GM18907 (cell line): Measurements from ENCODE around the gene KDM5B.
"Not testable (repeated sequence)": the region's sequence is repeated elsewhere in the genome, so short reads cannot be mapped to it uniquely, and the experiment has no call there.

ENCODE experiments used
- ATAC-seq: cut with Tn5 transposase; IDR thresholded peaks from one replicate; pipeline ENCODE4 v1.9.1; 2021; ENCODE audit warnings: mild to moderate bottlenecking, moderate library complexity; ENCODE audit not compliant: unreplicated experiment

KDM5B gene

GRCh38 chr1:202794051-202794740, 14.0 kb downstream of the KDM5B start:
- ATAC-seq: no peak

GRCh38 chr1:202791077-202791747, 17.0 kb downstream of the KDM5B start:
- ATAC-seq: no peak

DNA sequence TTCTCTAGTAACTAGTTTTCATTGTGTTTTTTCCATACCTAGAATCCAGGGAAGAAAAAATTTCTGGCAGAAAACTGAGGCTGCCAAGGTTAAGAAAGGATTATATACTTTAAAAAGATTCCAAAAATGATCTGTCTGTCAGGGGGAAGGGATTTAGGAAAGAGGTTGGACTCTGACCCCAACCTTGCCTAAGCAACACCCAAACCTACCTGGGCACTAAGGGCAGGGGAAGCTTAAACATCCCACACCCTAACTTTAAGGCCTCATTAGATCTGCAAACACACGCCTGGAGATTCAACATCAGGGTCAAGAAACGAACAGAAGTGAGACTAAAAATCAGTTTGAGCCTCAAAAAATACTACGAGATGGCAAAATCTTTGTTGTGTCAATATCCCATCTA, 19.4 kb downstream of the KDM5B start:
- no peak for ATAC-seq

DNA sequence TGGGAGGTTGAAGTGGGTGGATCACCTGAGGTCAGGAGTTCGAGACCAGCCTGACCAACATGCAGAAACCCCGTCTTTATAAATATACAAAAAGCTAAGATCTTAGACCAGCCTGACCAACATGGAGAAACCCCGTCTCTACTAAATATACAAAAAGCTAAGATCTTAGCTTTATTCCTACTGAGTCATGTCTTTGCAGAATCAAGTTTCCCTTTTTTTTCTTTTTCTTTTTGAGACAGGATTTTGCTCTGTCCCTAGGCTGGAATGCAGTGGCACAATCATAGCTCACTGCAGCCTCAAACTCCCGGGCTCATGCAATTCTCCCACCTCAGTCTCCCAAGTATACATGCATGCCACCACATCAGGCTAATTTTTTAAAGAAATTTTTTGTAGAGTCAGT, 21.4 kb downstream of the KDM5B start:
- ATAC-seq: no peak

DNA sequence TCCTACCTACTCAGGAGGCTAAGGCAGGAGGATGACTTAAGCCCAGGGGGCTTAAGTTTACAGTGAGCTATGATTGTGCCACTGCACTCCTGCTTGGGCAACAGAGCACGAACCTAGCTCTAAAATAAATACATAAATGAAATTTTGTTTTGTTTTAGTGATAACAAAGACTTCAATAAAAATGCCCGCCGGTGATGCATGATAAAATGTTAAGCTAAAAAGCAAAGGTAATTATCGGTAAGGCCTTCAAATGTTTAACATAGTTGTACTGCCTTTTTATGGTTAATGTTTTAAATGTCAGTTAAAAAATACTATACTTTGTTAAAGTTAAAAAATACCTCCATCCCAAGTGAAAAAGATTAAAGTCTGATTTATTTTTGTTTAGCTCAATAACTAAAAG, 27.0 kb downstream of the KDM5B start:
- ATAC-seq: no peak

- no peak for ATAC-seq
These were observed 38.1 kb downstream of the KDM5B start for GRCh38 chr1:202770135-202770534.

- no peak for ATAC-seq
These were observed 42.5 kb downstream of the KDM5B start for GRCh38 chr1:202765721-202766120.

GRCh38 chr1:202762019-202762418, 46.2 kb downstream of the KDM5B start:
- no peak for ATAC-seq

DNA sequence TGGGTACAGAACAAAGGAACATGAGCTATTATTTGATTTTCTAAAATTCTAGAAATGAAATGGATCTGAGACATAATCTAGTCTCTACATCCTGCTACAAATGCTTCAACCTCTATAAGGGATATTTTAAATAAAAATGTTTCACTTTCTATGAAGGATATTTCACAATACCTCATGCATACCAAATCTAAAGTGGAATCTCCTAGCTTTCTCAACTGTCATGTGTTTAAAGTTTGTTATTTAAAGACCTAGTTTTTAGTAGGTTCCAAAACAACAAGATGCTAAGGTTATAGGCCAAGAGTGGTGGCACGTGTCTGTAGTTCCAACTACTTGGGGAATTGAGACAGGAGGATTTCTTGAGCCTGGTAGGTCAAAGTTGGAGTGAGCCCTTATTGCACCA, 47.6 kb downstream of the KDM5B start:
- no peak for ATAC-seq

GRCh38 chr1:202756391-202756790, 51.8 kb downstream of the KDM5B start:
- ATAC-seq: no peak

GRCh38 chr1:202754293-202754692, 53.9 kb downstream of the KDM5B start:
- ATAC-seq: no peak

- ATAC-seq: no peak
These were observed 55.4 kb downstream of the KDM5B start for GRCh38 chr1:202752774-202753173.

GRCh38 chr1:202750761-202751160, 57.5 kb downstream of the KDM5B start:
- no peak for ATAC-seq

DNA sequence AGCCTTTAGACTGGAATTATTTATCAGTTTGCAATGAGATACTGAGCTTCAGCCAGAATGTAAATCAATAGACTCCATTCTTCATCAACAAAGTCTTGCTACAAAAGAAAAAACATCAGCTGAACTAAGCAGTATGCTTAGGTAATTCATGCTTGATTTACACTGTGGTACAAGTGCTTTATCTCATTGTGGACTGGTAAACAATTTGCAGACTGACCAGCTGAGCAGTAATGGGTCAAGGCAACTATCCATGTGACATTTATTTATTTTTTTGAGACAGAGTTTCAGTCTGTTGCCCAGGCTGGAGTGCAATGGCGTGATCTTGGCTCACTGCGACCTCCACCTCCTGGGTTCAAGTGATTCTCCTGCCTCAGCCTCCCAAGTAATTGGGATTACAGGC, 58.2 kb downstream of the KDM5B start:
- no peak for ATAC-seq

DNA sequence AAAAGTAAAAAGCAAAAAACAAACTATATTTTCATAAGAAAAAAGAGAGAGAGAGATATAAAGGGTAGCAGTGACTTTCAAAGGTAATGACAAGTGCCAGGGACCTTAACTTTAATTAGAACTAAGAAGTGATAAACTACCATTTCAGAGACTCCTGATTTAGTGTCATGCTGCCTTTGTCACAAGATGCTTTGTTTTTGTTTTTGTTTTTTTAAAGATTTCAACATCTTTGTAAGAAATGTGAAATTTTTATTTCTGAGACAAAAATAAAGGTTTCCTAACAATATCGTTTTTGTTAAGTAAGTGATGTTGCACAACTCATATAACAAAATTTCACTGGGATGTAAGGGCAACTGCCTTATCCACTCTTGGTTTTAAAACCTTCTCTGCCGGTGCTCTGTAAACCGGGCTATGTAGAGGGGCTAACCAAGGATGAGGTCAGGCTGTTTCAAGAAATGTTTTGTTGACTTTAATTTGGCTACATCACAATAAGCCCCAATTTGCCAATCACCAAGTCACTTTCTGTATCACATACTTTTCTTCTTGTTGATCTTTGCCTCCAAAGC, 62.8 kb downstream of the KDM5B start:
- ATAC-seq: no peak

DNA sequence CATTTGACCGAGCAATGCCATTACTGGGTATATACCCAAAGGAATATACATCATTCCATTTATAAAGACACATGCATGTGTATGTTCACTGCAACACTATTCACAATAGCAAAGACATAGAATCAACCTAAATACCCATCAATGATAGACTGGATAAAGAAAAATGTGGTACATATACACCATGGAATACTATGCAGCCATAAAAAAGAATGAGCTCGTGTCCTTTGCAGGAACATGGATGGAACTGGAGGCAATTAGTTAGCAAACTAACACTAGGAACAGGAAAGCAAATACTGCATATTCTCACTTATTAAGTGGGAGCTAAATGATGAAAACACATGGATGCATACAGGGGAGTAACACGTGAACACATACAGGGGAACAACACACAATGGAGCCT, 63.5 kb downstream of the KDM5B start:
- not testable (repeated sequence) for ATAC-seq

DNA sequence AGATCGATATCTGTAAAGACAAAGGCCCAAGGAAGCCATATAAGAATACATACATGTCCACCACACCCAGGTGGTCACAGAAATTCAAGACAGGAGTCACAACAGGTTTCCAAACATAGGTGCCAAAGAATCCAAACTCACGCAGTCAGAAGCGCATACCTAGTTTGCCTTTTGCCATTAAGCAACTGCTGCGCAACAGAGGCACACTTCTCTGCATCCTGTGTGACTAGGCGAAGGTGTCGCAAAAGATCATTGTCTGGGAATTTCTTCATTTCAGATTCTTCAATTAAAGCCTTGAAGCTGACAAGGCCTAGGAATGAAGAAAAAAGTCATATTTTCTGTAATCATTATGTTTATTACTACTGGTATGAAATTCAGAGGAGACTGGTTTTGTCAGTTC, 65.7 kb downstream of the KDM5B start:
- ATAC-seq: no peak

GRCh38 chr1:202733251-202733650, 75.0 kb downstream of the KDM5B start:
- ATAC-seq: no peak

- ATAC-seq: no peak
These were observed 79.3 kb downstream of the KDM5B start for GRCh38 chr1:202728951-202729350.

DNA sequence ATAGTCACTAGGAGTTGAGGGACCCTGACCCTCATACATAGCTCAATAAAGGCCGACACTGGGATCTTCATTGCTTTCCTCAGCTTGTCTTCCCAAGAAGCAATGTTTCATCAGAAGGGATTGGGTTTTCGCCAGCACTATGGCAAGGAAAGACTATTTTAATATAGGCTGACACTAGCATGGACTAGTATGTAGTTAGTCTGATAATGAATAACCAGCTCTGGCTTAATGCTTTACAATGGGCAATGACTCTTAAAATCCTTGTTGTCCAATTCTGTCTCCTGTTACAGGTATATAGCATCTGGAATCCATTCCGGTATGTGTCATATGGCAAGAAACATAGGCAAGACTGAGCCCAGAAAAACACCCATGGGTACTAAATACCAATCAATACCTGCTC, 82.7 kb downstream of the KDM5B start:
- ATAC-seq: no peak

DNA sequence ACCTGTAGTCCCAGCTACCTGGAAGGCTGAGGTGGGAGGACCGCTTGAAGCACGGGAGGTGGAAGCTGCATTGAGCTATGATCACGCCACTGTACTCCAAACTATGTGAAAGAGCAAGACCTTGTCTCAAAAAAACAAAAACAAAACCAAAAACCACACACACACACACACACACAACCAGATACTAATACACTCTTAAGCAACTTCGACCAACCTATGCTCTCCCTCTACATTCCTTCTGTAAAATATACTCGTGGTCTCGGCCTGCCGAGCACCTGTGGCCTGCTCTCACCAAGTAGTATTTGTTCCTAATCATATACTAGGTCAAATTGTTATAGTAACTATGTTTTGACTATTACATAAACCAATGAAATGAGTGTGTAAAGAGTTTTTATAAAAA, 84.5 kb downstream of the KDM5B start:
- no peak for ATAC-seq

DNA sequence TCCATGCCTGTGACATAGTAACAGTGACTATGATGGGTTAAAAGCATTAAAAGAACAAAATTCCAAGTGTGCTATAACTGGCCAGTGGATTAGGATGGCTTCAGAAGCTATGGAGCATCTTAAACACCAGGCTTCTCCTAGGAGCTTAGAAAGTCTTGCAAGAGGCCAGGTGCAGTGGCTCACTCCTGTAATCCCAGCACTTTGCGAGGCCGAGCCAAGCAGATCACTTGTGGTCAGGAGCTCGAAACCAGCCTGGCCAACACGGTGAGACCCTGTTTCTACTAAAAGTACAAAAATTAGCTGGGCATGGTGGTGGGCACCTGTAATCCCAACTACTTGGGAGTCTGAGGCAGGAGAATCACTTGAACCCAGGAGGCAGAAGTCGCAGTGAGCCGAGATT, 85.2 kb downstream of the KDM5B start:
- not testable (repeated sequence) for ATAC-seq
